Activated CD4-positive, alpha-beta T cell treated with anti-CD3 and anti-CD28 coated beads, Interleukin-2, amount 50 U/mL, for 4 hours (primary cell): Measurements from ENCODE around the gene AKAP3.

ENCODE experiments used
- DNase-seq, 2 experiments: peaks; one replicate each; pipeline ENCODE4 v3.0.0-alpha.2; 2020

Gene AKAP3

DNA sequence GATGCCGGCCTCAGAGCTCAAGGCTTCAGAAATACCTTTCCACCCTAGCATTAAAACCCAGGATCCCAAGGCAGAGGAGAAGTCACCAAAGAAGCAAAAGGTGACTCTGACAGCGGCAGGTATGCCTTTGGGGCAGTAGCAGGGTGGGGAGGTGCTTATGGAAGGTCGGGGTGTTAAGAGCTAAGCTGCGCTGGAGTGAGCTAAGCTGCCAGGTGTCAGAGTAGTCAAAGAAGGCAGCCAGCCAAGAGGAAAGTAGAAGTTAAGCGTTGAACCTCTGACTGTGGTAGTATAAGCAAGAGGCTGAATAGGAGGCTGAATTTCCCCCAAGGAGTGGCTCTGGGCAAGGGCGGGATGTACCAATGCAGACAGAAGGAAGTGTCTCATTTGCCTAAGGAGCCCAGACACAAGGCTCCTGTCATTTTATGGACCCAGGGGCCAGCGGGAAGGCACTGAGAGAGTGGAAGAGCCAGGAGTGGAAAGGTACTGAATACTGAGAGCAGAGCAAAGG is 57.6 kb downstream of the AKAP3 start:
- DNase-seq: no peak

DNA sequence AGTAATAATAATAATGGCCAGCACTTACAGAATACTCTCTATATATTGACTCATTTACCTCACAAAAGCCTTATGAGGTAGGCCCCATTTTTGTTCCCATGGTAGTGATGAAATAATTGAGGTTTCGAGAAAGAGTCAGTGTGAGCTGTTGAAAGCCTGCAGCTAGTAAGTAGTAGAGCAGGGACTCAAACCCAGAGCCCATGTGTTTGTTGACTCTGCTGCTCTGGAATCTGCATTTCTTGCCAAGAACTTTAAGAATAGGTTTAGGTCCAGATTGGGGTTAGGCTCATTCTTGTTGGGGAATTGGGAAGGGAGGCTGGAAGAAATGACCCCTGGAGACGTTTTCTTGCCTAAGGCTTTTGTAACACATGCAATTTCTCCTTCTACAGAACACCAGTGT is 58.9 kb downstream of the AKAP3 start:
- DNase-seq: no peak

DNA sequence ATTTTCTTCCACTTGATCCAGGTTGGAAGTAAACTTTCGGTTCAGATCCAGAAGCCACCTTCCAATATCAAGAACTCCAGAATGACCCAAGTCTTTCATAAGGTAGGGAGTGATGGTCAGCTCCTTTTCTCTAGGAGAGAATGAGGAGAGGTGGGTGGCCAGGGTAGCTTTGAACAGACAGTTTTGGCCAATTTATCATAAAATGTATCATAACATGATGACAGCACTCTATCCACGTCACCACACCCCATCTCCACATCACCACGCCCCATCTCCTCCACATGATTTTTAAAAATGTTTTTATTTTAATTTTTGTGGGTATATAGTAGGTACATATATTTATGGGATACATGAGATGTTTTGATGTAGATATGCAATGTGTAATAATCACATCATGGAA is 59.9 kb downstream of the AKAP3 start:
- no peak for DNase-seq

GRCh38 chr12:4587108-4587507 is 61.7 kb downstream of the AKAP3 start:
- DNase-seq: no peak

GRCh38 chr12:4586500-4586899 is 62.4 kb downstream of the AKAP3 start:
- no peak for DNase-seq

DNA sequence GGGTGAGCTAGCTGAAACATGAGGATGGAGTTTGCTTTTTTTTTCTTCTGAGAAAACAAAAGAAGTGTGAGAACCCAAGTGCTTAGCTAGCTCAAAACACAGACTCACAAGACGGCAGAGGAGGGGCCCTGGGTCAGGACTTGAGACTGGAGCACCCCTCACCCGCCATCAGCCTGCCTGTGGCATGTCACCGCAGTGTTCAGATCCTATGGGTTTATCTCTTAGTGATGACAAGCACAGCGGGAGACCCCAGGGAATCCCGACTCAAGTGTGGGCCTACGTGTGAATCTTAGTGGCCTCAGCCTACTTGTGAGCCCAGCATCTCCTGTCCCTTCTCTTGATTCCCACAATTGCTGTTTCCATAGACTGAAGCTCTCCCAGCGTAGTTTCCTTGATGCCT is 64.0 kb downstream of the AKAP3 start:
- DNase-seq: no peak

GRCh38 chr12:4584281-4584680 is 64.6 kb downstream of the AKAP3 start:
- no peak for DNase-seq

GRCh38 chr12:4580281-4580688 is 68.6 kb downstream of the AKAP3 start:
- DNase-seq: no peak

GRCh38 chr12:4579305-4580102 is 69.3 kb downstream of the AKAP3 start:
- DNase-seq: no peak

DNA sequence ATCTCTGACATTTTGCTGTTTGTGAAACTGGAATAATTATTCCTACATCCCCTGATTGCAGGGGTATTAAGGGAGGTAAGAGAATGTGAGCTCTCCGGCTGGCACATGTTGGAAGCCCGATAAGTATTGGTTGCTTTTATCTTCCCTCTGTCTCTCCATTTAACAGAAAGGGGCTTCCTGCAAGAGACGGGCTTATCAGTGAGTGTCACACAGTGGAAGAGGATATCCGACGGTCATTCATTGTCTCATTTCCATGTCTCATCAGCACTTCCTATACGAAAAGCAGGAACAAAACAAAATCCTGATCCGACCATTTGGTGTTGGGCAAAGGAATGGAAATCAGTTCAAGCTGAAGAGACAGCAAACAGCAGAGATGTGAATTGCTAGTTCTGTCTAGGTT is 76.2 kb downstream of the AKAP3 start:
- DNase-seq: no peak

GRCh38 chr12:4569261-4569660 is 79.6 kb downstream of the AKAP3 start:
- no peak for DNase-seq

- DNase-seq: no peak
These were observed 81.6 kb downstream of the AKAP3 start for GRCh38 chr12:4567073-4567881.

GRCh38 chr12:4566474-4566873 is 82.4 kb downstream of the AKAP3 start:
- no peak for DNase-seq
